Measurements from ENCODE around the gene METTL2B. TPM values are rescaled to one million over a fixed set of nuclear protein-coding genes. Genes with fewer than 3 reads are reported as not detected.

The METTL2B gene
- total RNA-seq, 4 donors from 2014 or later, result 21.2 to 26.4 (median 22.7) TPM

DNA sequence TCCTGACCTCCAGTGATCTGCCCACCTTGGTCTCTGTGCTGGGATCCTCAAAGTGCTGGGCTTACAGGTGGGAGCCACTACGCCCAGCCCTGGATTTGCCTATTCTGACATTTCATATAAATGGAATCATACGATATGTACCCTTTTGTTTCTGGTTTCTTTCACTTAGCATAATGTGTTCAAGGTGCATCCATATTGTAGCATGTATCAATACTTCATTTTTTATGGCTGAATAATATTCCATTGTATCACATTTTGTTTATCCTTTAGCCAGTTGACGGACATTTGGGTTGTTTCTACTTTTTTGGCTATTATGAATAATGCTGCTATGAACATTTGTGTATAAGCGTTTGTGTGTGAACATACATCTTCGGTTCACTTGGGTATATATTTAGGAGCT, 25.6 kb upstream of the METTL2B start:
- no peak for TF ChIP-seq EP300 (IDR thresholded peaks at IDR 0.05)
- no peak for TF ChIP-seq POLR2A (IDR thresholded peaks at IDR 0.05)
- TF ChIP-seq, protein P1, sequence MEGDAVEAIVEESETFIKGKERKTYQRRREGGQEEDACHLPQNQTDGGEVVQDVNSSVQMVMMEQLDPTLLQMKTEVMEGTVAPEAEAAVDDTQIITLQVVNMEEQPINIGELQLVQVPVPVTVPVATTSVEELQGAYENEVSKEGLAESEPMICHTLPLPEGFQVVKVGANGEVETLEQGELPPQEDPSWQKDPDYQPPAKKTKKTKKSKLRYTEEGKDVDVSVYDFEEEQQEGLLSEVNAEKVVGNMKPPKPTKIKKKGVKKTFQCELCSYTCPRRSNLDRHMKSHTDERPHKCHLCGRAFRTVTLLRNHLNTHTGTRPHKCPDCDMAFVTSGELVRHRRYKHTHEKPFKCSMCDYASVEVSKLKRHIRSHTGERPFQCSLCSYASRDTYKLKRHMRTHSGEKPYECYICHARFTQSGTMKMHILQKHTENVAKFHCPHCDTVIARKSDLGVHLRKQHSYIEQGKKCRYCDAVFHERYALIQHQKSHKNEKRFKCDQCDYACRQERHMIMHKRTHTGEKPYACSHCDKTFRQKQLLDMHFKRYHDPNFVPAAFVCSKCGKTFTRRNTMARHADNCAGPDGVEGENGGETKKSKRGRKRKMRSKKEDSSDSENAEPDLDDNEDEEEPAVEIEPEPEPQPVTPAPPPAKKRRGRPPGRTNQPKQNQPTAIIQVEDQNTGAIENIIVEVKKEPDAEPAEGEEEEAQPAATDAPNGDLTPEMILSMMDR (IDR thresholded peaks at IDR 0.05), result no peak
- no peak overlapping the region for H3K27ac ChIP-seq
- WGBS, result 92% methylated on average over 5 of the region's 5 CpGs

DNA sequence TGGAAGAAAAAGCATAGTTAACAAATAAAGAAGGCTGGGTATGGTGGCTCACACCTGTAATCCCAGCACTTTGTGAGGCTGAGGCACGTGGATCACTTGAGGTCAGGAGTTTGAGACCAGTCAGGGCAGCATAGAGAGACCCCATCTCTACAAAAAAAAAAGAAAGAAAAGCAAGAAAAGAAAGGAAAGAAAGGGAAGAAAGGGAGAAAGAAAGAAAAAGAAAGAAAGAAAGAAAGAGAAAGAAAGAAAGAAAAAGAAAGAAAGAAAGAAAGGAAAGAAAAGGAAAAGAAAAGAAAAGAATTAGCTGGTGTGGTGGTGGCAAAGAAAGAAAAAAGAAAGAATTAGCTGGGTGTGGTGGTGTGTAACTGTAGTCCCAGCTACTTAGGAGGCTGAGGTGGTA, 24.0 kb upstream of the METTL2B start:
- TF ChIP-seq POLR2AphosphoS5 (IDR thresholded peaks at IDR 0.05), result no peak
- TF ChIP-seq, protein P1 (IDR thresholded peaks at IDR 0.05), result no peak
- TF ChIP-seq EP300 (IDR thresholded peaks at IDR 0.05), result no peak
- no peak for TF ChIP-seq POLR2A (IDR thresholded peaks at IDR 0.05)
- Histone ChIP-seq H3K4me1 (peaks cover 42% of the 10 kb centered on the region), H3K4me3 (no peak overlapping the region), H3K27ac (no peak overlapping the region), H3K9me3 (no peaks in the 10 kb centered on the region), H3K36me3 (no peaks in the 10 kb centered on the region), H3K27me3 (no peaks in the 10 kb centered on the region)
- 85% methylated on average over 1 of the region's 1 CpG for WGBS
- no peak for DNase-seq (ENCODE audit: low spot score in 2 of 2)

More for the DNA sequence above, 25.6 kb upstream of the METTL2B start:
- Histone ChIP-seq H3K4me3 (no peak overlapping the region), H3K4me1 (peaks cover 25% of the 10 kb centered on the region), H3K27me3 (no peaks in the 10 kb centered on the region), H3K9me3 (no peaks in the 10 kb centered on the region), H3K36me3 (no peaks in the 10 kb centered on the region)
- no peak for DNase-seq (ENCODE audit: low spot score in 2 of 2)

DNA sequence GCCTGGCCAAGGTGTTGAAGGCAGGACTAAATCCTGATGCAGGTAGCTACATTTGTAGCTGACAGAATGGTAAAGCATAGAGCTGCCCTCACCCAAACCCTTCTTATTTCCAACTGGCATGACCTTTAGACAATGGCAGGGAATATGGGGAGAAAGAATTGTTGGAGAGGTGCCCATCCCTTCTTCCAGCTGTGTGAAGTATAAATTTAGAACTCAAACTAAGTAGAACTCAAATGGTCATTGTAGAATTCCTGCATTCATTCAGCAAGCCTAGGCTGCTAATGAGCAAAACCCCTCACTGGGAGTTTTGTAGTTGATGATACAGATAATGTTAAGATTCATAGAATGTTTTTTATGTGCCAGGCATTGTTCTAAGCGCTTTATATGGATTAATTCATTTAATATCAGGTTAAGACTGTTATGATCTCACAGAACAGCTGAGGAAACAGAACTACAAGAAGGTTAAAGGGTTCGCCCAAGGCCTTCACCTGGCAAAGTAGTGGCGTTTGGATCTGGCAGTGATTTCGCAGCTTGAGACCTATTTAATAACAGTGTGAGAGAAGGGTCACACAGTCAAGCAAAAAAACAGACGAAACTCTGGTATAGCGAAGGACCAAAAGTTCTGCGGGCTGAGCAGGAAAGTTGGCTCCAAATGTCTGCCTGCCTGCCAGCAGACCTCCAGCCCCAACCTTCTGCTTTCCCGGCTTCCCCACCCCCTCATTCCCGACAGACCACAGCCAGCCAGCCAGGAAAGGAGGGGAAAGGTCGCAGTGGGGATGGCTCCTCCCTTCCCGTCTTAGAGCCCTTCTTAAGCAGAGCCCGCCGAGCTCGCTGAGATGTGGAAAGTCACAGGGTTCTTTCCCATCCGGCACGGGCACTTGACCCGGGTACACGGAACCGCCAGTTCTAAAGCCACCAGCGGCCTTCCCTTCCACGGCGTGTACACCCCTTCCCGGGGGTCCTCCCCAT, 22.4 kb upstream of the METTL2B start:
- peak in 1 of 2 donors; percentile 57 for TF ChIP-seq POLR2A (IDR thresholded peaks at IDR 0.05)
- peak in 1 of 3 donors; percentile 17 for TF ChIP-seq POLR2AphosphoS5 (IDR thresholded peaks at IDR 0.05)
- TF ChIP-seq, protein P1 (IDR thresholded peaks at IDR 0.05), result no peak
- TF ChIP-seq EP300 (IDR thresholded peaks at IDR 0.05), result no peak
- 57% methylated on average over 23 of the region's 23 CpGs for WGBS
- H3K9me3 ChIP-seq, result no peaks in the 10 kb centered on the region

DNA sequence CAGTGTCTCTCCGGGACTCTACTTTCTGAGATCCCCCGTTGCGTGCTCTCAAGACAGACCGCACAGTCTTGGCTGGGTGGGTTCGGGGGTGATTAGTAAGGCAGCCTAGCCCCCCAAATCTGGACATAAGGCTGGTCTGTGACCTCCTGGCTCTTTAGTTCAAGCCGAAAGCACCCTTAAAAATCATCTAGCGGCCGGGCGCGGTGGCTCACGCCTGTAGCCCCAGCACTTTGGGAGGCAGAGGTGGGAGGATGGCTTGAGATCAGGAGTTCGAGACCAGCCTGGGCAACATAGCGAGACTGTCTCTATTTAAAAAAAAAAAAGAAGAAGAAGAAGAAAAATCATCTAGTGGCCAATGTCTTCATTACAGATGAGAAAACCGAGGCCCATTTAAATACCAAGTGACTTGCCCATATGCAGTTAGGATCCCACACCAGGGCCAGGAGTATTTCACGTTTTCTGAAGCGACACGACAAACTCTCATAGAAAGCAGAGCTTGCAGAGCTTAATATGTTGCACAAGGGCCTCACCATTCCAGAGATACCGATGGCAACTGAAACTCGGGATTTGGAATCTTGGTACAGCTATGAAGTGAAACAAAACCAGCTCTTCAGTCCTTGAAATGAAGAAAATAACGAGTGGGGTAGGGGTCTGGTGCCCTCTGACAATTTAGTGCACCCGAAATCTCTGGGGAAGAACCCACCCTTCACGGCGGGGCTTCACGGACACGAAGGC, 21.6 kb upstream of the METTL2B start:
- TF ChIP-seq POLR2A (IDR thresholded peaks at IDR 0.05), result no peak
- TF ChIP-seq, protein P1 (IDR thresholded peaks at IDR 0.05), result peak in 1 of 2 donors; percentile 1
- Histone ChIP-seq H3K9me3 (no peaks in the 10 kb centered on the region), H3K36me3 (no peaks in the 10 kb centered on the region), H3K27me3 (no peaks in the 10 kb centered on the region), H3K27ac (peak overlapping the region; percentile 96), H3K4me3 (peak overlapping the region; percentile 93), H3K4me1 (peaks cover 66% of the 10 kb centered on the region)
- 50% methylated on average over 25 of the region's 25 CpGs for WGBS
- no peak for DNase-seq (ENCODE audit: low spot score in 2 of 2)

More for the DNA sequence above, 22.4 kb upstream of the METTL2B start:
- Histone ChIP-seq H3K4me3 (peak overlapping the region; percentile 93), H3K4me1 (peaks cover 57% of the 10 kb centered on the region), H3K36me3 (no peaks in the 10 kb centered on the region), H3K27ac (peak overlapping the region; percentile 96), H3K27me3 (no peaks in the 10 kb centered on the region)
- peak; percentile 89 to 91 for DNase-seq (ENCODE audit: low spot score in 2 of 2)

All from suprapubic skin (tissue), 4 donors.